Chondrocyte (in vitro differentiated cells): ENCODE data around the gene RFXAP. TPM values are rescaled to one million over a fixed set of nuclear protein-coding genes. Genes with fewer than 3 reads are reported as not detected.

Experiments
- DNase-seq: peaks from one replicate; pipeline ENCODE4 v3.0.0; 2021; ENCODE audit warnings: mixed read lengths, low spot score
- H3K27ac Mint-ChIP-seq: one replicate; pipeline ENCODE4 v1.8.0; 2021; ENCODE audit warnings: mild to moderate bottlenecking, moderate library complexity, mixed read lengths; ENCODE audit not compliant: unreplicated experiment
- H3K27me3 Mint-ChIP-seq: 2 replicates; pipeline ENCODE4 v1.8.0; 2021; ENCODE audit warnings: low read depth, mixed read lengths
- H3K36me3 Mint-ChIP-seq: 2 replicates; pipeline ENCODE4 v1.8.0; 2021; ENCODE audit warnings: low read depth, mixed read lengths
- H3K4me1 Mint-ChIP-seq: 2 replicates; pipeline ENCODE4 v1.8.0; 2021; ENCODE audit warnings: low read depth, mild to moderate bottlenecking, mixed read lengths
- H3K4me3 Mint-ChIP-seq: one replicate; pipeline ENCODE4 v1.8.0; 2021; ENCODE audit warnings: mild to moderate bottlenecking, moderate library complexity, mixed read lengths; ENCODE audit not compliant: unreplicated experiment
- H3K9me3 Mint-ChIP-seq: 2 replicates; pipeline ENCODE4 v1.8.0; 2021; ENCODE audit warnings: low read depth, mixed read lengths
- total RNA-seq: library from RNA; stranded (reverse); gene quantifications from 3 replicates; pipeline ENCODE4 v1.2.1, GENCODE V29; 2021
- TF ChIP-seq, protein P1 (sequence below): fragments of 200-600 bp; sonication (generic); IDR thresholded peaks from 2 replicates; pipeline ENCODE4 v1.5.0; 2021; ENCODE audit warnings: antibody characterized with exemption, mild to moderate bottlenecking, moderate library complexity

Gene RFXAP
- total RNA-seq, 1 donor from 2014 or later: 5.0 TPM

DNA sequence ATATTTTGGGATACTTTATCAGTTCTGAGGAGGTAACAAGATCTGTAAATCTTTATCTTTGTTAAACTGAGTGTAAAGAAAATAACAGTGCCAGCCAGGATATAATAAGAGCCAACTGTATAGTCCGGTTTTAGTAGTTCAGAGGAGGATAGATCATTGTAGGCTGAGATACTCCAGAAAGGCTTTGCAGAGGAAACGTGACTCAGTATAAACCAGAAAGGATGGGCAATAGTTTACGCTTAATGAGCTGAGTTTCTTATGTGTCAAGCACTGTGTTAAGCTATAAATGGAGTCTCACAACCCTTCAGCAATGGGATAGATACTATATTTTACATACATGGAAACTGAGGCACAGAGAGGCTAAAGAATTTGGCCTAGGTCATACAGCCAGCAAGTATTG lies 3.8 kb downstream of the RFXAP start:
- no peaks in the 10 kb centered on the region for H3K9me3 Mint-ChIP-seq
- H3K27ac Mint-ChIP-seq: no peak overlapping the region
- DNase-seq: no peak
- peaks cover 5% of the 10 kb centered on the region for H3K36me3 Mint-ChIP-seq
- H3K4me1 Mint-ChIP-seq: peaks cover 34% of the 10 kb centered on the region
- TF ChIP-seq, protein P1, sequence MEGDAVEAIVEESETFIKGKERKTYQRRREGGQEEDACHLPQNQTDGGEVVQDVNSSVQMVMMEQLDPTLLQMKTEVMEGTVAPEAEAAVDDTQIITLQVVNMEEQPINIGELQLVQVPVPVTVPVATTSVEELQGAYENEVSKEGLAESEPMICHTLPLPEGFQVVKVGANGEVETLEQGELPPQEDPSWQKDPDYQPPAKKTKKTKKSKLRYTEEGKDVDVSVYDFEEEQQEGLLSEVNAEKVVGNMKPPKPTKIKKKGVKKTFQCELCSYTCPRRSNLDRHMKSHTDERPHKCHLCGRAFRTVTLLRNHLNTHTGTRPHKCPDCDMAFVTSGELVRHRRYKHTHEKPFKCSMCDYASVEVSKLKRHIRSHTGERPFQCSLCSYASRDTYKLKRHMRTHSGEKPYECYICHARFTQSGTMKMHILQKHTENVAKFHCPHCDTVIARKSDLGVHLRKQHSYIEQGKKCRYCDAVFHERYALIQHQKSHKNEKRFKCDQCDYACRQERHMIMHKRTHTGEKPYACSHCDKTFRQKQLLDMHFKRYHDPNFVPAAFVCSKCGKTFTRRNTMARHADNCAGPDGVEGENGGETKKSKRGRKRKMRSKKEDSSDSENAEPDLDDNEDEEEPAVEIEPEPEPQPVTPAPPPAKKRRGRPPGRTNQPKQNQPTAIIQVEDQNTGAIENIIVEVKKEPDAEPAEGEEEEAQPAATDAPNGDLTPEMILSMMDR: no peak
- no peak overlapping the region for H3K4me3 Mint-ChIP-seq
- no peaks in the 10 kb centered on the region for H3K27me3 Mint-ChIP-seq

DNA sequence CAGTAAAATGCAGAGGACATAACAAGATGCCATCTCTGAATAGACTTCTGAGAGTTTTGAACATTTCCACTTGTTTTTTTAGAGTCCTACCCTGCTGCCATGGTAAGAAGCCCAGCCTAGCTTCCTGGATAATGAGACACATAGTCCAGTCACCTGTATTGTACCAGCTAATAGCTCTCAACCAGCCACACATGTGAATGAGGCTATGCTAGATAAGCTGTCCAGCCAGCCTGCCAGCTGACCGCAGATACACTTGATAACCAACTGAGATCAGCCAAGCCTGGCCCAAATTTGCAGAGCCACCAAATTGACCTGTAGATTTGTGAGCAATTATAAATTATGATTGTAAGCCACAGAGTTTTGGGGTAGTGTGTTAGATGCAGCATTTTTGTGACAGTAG lies 10.7 kb downstream of the RFXAP start:
- Mint-ChIP-seq H3K36me3 (peaks cover 10% of the 10 kb centered on the region), H3K27me3 (no peaks in the 10 kb centered on the region), H3K9me3 (no peaks in the 10 kb centered on the region), H3K4me1 (no peaks in the 10 kb centered on the region), H3K4me3 (no peak overlapping the region), H3K27ac (no peak overlapping the region)
- no peak for DNase-seq
- TF ChIP-seq, protein P1: no peak

DNA sequence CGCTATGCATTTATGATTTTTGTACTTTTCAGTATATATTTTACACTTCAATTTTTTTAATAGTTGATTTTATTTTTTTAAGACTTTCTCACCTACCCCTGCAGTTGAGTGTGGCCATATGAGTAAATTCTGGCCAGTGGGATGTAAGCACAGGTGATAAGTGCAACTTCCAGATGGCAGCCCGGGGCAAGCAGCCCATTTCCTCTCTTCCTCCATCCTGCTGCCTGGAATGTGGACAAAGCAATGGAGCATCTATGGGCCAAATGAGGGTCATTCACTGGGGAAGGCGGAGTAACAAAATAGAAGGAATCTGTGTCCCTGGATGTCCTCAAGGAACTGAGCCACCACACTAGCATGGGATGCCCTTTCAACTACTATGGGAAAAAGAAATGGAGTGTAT lies 12.3 kb downstream of the RFXAP start:
- DNase-seq: no peak
- H3K4me3 Mint-ChIP-seq: no peak overlapping the region
- no peaks in the 10 kb centered on the region for H3K27me3 Mint-ChIP-seq
- peaks cover 8% of the 10 kb centered on the region for H3K36me3 Mint-ChIP-seq
- TF ChIP-seq, protein P1: no peak
- H3K4me1 Mint-ChIP-seq: no peaks in the 10 kb centered on the region
- no peak overlapping the region for H3K27ac Mint-ChIP-seq
- no peaks in the 10 kb centered on the region for H3K9me3 Mint-ChIP-seq

DNA sequence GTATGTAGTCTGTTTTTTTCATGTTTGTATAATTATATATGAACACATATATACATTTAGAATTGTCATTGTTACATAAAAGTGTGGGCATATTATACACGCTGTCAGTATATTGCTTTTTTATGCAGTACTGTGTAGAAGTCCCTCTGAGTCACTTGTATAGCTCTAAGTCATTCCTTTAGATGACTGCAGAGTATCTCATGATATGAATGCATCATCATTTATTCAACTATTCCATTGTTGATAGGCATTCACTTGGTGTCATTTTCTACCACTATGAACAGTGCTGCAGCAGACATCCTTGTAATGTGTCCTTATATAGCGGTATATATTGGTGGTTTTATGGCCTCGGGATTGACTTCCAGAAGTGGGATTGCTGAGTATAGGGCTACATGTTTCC lies 15.3 kb downstream of the RFXAP start:
- no peak overlapping the region for H3K4me3 Mint-ChIP-seq
- no peak for DNase-seq
- no peaks in the 10 kb centered on the region for H3K4me1 Mint-ChIP-seq
- H3K9me3 Mint-ChIP-seq: no peaks in the 10 kb centered on the region
- no peak overlapping the region for H3K27ac Mint-ChIP-seq
- peaks cover 3% of the 10 kb centered on the region for H3K36me3 Mint-ChIP-seq
- no peaks in the 10 kb centered on the region for H3K27me3 Mint-ChIP-seq
- TF ChIP-seq, protein P1: no peak

DNA sequence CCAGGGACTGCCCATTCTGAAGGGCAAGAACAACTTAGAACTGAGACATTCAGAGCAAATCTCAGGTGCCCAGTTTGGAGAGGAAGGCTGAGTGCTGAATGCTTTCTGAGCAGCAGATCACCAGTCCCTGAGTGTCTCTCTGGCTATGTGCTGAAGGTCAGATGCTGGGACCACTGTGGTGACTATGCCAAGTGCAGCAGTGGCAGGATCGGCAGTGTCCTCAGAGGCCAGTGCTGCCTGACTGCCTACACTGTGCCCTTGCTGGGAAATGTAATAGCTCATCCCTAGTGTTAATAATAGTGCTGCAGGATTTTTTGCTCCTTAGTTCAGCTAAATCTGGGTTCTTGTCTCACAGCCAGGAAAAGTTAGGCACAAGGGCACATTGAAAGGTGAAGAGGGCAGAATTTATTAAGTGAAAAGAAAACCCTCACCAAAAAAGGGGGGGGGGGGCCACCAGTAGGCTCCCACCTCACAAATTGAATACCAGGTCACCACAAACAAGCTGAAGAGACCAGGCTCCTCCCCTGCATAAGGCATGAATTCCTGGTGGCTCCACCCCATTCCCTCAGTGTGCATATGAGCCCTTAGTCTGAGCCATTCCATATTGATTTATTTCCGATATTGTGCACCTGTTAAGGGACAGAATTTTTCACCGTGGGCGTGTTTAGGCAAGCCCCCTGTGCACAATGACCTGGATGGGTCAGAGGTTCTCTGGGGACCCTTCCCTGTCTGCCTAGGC lies 18.5 kb downstream of the RFXAP start:
- H3K36me3 Mint-ChIP-seq: no peaks in the 10 kb centered on the region
- H3K9me3 Mint-ChIP-seq: no peaks in the 10 kb centered on the region
- TF ChIP-seq, protein P1: no peak
- H3K4me3 Mint-ChIP-seq: no peak overlapping the region
- no peak overlapping the region for H3K27ac Mint-ChIP-seq
- no peaks in the 10 kb centered on the region for H3K4me1 Mint-ChIP-seq
- DNase-seq: no peak
- H3K27me3 Mint-ChIP-seq: no peaks in the 10 kb centered on the region
